Calu3 (cell line): ENCODE results near the gene KRTAP25-1. TPM values are rescaled to one million over a fixed set of nuclear protein-coding genes. Genes with fewer than 3 reads are reported as not detected.

Experiments used
- BruUV-seq: library from RNA; stranded (reverse); fragments of 400-500 nt; replicated peaks from 2 replicates; lab custom pipeline; 2021; lab: Mats Ljungman, UMichigan
- CTCF ChIA-PET: fragments of 300-600 bp; sonication (Branson Sonifier 250); formaldehyde crosslinking; loops from one replicate; lab custom pipeline; 2022; ENCODE audit warnings: antibody characterized with exemption; lab: Charles Lee
- DNase-seq: peaks from one replicate; pipeline ENCODE4 v3.0.0; 2022
- H3K27ac Mint-ChIP-seq: one replicate; pipeline ENCODE4 v1.8.0; 2022; ENCODE audit warnings: mixed read lengths; ENCODE audit not compliant: unreplicated experiment
- H3K27me3 Mint-ChIP-seq: one replicate; pipeline ENCODE4 v1.8.0; 2022; ENCODE audit warnings: mixed read lengths; ENCODE audit not compliant: unreplicated experiment
- H3K36me3 Mint-ChIP-seq: one replicate; pipeline ENCODE4 v1.8.0; 2022; ENCODE audit warnings: mild to moderate bottlenecking, moderate library complexity, mixed read lengths; ENCODE audit not compliant: insufficient read depth, unreplicated experiment
- H3K4me1 Mint-ChIP-seq: one replicate; pipeline ENCODE4 v1.8.0; 2022; ENCODE audit warnings: mild to moderate bottlenecking, low read depth, mixed read lengths; ENCODE audit not compliant: unreplicated experiment
- H3K4me3 Mint-ChIP-seq: one replicate; pipeline ENCODE4 v1.8.0; 2022; ENCODE audit warnings: mild to moderate bottlenecking, low read depth, moderate library complexity, mixed read lengths; ENCODE audit not compliant: unreplicated experiment
- H3K9me3 Mint-ChIP-seq: one replicate; pipeline ENCODE4 v1.8.0; 2022; ENCODE audit warnings: low read depth, mixed read lengths; ENCODE audit not compliant: unreplicated experiment
- intact Hi-C: fragments of 100-400 bp; cut with micrococcal nuclease; formaldehyde crosslinking; loops from one replicate; pipeline ENCODE4 v1.10.0; 2022; ENCODE audit not compliant: unreplicated experiment
- total RNA-seq: library from RNA; stranded (reverse); gene quantifications from 2 replicates; pipeline ENCODE4 v1.2.3, GENCODE V29; 2022
- TF ChIP-seq, protein P1 (sequence below): fragments of 200-600 bp; IDR thresholded peaks from one replicate; pipeline ENCODE4 v1.8.0; 2022; ENCODE audit warnings: antibody characterized with exemption; ENCODE audit not compliant: unreplicated experiment

The KRTAP25-1 gene
- total RNA-seq, 1 experiment from 2014 or later = not detected

DNA sequence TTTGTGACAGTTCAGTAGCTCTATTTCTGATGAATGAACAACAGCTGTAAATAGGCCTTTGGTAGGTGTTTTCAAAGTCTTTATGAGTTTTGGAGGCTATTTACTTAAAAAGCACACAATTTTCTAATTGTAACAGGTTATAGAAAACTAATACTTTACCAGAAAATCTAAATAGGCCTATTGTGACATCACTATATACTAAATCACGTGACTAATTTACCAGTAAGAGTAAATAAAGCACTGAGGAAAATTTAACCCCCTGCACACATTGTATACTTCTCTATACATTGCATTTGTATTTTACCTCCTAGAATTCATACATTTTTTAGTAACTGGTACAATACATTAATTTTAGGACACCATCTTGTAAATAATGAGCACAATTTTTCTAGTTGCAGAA is 15.8 kb upstream of the KRTAP25-1 start:
- Mint-ChIP-seq H3K9me3 (no peaks in the 10 kb centered on the region), H3K4me3 (no peak overlapping the region), H3K27me3 (no peaks in the 10 kb centered on the region), H3K36me3 (no peaks in the 10 kb centered on the region), H3K4me1 (no peaks in the 10 kb centered on the region), H3K27ac (no peak overlapping the region)
- CTCF ChIA-PET = no interaction called here
- no peak for DNase-seq
- TF ChIP-seq, protein P1, sequence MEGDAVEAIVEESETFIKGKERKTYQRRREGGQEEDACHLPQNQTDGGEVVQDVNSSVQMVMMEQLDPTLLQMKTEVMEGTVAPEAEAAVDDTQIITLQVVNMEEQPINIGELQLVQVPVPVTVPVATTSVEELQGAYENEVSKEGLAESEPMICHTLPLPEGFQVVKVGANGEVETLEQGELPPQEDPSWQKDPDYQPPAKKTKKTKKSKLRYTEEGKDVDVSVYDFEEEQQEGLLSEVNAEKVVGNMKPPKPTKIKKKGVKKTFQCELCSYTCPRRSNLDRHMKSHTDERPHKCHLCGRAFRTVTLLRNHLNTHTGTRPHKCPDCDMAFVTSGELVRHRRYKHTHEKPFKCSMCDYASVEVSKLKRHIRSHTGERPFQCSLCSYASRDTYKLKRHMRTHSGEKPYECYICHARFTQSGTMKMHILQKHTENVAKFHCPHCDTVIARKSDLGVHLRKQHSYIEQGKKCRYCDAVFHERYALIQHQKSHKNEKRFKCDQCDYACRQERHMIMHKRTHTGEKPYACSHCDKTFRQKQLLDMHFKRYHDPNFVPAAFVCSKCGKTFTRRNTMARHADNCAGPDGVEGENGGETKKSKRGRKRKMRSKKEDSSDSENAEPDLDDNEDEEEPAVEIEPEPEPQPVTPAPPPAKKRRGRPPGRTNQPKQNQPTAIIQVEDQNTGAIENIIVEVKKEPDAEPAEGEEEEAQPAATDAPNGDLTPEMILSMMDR = no peak
- intact Hi-C loops = no loop called here
- BruUV-seq = no TSS peak

GRCh38 chr21:30282850-30283249 is 6.5 kb downstream of the KRTAP25-1 start, which contains the start of gene KRTAP24-1:
Gene KRTAP24-1, minus strand, starts transcription at chr21:30282950. Its CDS starts 18 bp downstream, at chr21:30282932.
- no peak within 1 kb of the TSS for H3K4me3 Mint-ChIP-seq
- TF ChIP-seq, protein P1 = no peak
- no peaks in the 10 kb centered on the region for H3K9me3 Mint-ChIP-seq
- peaks cover 26% of the 10 kb centered on the region for H3K27me3 Mint-ChIP-seq
- no peaks in the 10 kb centered on the region for H3K4me1 Mint-ChIP-seq
- H3K27ac Mint-ChIP-seq = no peak within 1 kb of the TSS
- no TSS peak for BruUV-seq
- no peaks in the 10 kb centered on the region for H3K36me3 Mint-ChIP-seq
- intact Hi-C loops = no loop called here
- no peak for DNase-seq
- CTCF ChIA-PET = no interaction called here

DNA sequence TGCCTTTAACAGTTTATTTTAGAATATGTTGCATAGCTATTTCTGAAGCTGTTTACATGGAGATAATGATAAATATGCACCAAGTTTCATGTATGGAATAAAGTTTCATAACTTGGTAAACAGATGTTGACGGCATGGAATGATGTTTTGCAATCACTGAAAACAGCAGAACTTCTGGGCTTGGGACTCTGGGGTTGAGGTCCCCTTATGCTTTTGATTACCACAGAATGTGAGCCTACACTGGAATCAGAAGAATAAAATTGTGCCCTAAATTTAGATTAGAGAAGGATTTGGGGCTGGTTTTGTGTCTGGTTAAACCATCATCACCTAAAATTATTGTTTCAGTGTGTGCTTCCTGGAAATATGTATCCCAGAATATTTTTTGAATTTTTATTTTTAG is 17.7 kb downstream of the KRTAP25-1 start:
- CTCF ChIA-PET = no interaction called here
- TF ChIP-seq, protein P1 = no peak
- Mint-ChIP-seq H3K27ac (no peak overlapping the region), H3K4me1 (no peaks in the 10 kb centered on the region), H3K36me3 (no peaks in the 10 kb centered on the region), H3K4me3 (no peak overlapping the region), H3K27me3 (no peaks in the 10 kb centered on the region), H3K9me3 (no peaks in the 10 kb centered on the region)
- no TSS peak for BruUV-seq
- DNase-seq = no peak
- intact Hi-C loops = no loop called here

DNA sequence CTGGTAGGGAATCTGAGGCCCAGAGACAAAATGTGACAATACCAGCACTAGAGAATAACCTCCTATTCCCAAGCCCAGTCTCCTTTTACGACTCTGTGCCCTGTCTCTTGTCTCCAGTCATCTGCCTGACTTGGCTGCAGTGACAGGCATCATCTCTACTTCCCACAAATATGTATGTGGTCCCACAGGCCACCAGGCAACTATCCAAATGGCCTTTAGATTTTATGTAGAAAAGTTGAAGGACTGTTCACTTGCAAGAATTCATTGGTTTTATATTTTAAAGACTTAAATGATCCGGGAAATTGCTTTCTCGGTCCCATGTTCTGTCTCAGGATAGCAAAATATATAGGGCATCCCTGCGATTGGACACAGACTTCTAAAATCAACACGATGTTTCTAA is 18.2 kb downstream of the KRTAP25-1 start:
- intact Hi-C loops = no loop called here
- no peaks in the 10 kb centered on the region for H3K27me3 Mint-ChIP-seq
- no peaks in the 10 kb centered on the region for H3K4me1 Mint-ChIP-seq
- H3K9me3 Mint-ChIP-seq = no peaks in the 10 kb centered on the region
- H3K36me3 Mint-ChIP-seq = no peaks in the 10 kb centered on the region
- DNase-seq = no peak
- BruUV-seq = no TSS peak
- H3K27ac Mint-ChIP-seq = no peak overlapping the region
- TF ChIP-seq, protein P1 = no peak
- no peak overlapping the region for H3K4me3 Mint-ChIP-seq
- CTCF ChIA-PET = no interaction called here
